MM.1S (cell line): ENCODE measurements around the gene NOS1.

ENCODE experiments used
- DNase-seq: peaks from one replicate; pipeline ENCODE4 v3.0.0-alpha.2; 2015
- H2AFZ ChIP-seq: fragments of 300-600 bp; sonication (generic); 2 replicates; pipeline ENCODE4 v1.6.0; 2016; ENCODE audit warnings: antibody characterized with exemption, low read length
- H3F3A ChIP-seq: fragments of 300-600 bp; sonication (generic); 2 replicates; pipeline ENCODE4 v1.6.1; 2016; ENCODE audit warnings: mild to moderate bottlenecking, antibody characterized with exemption, low read length, moderate library complexity, mixed read lengths; ENCODE audit not compliant: insufficient read depth
- H3K27ac ChIP-seq: fragments of 300-600 bp; sonication (generic); 2 replicates; pipeline ENCODE4 v1.5.1; 2016; ENCODE audit warnings: mild to moderate bottlenecking, low read length
- H3K27me3 ChIP-seq: fragments of 300-600 bp; sonication (generic); replicated peaks from 2 replicates; pipeline ENCODE4 v1.6.0; 2016; ENCODE audit warnings: low read length; ENCODE audit not compliant: insufficient read depth
- H3K36me3 ChIP-seq: fragments of 300-600 bp; sonication (generic); replicated peaks from 2 replicates; pipeline ENCODE4 v1.6.1; 2016; ENCODE audit warnings: mild to moderate bottlenecking, low read length, mixed read lengths; ENCODE audit not compliant: insufficient read depth
- H3K4me1 ChIP-seq: fragments of 300-600 bp; sonication (generic); 2 replicates; pipeline ENCODE4 v1.6.1; 2016; ENCODE audit warnings: low read length, mixed read lengths
- H3K4me2 ChIP-seq: fragments of 300-600 bp; sonication (generic); 2 replicates; pipeline ENCODE4 v1.6.0; 2016; ENCODE audit warnings: low read depth, low read length
- H3K4me3 ChIP-seq: fragments of 300-600 bp; sonication (generic); 2 replicates; pipeline ENCODE4 v1.5.1; 2016; ENCODE audit warnings: low read length, mixed read lengths
- H3K79me2 ChIP-seq: fragments of 300-600 bp; sonication (generic); 2 replicates; pipeline ENCODE4 v1.6.1; 2016; ENCODE audit warnings: mixed run types, low read length, mixed read lengths
- H3K9ac ChIP-seq: fragments of 300-600 bp; sonication (generic); 2 replicates; pipeline ENCODE4 v1.6.1; 2016; ENCODE audit warnings: low read length, mixed read lengths
- H3K9me2 ChIP-seq: fragments of 300-600 bp; sonication (generic); replicated peaks from 2 replicates; pipeline ENCODE4 v1.6.1; 2016; ENCODE audit warnings: mild to moderate bottlenecking, low read length, mixed read lengths; ENCODE audit not compliant: insufficient read depth
- H3K9me3 ChIP-seq: fragments of 300-600 bp; sonication (generic); replicated peaks from 2 replicates; pipeline ENCODE4 v1.6.1; 2016; ENCODE audit warnings: mild to moderate bottlenecking, low read length, mixed read lengths; ENCODE audit not compliant: insufficient read depth
- H4K20me1 ChIP-seq: fragments of 300-600 bp; sonication (generic); 2 replicates; pipeline ENCODE4 v1.6.1; 2016; ENCODE audit warnings: mild to moderate bottlenecking, low read length, moderate library complexity, mixed read lengths; ENCODE audit not compliant: insufficient read depth
- CTCF ChIP-seq: fragments of 300-600 bp; sonication (generic); IDR thresholded peaks from 2 replicates; pipeline ENCODE4 v1.5.1; 2016; ENCODE audit warnings: antibody characterized with exemption, low read length, mixed read lengths
- EZH2 ChIP-seq: fragments of 300-600 bp; sonication (generic); optimal IDR thresholded peaks from 2 replicates; pipeline ENCODE3; 2017; ENCODE audit warnings: low read depth, mild to moderate bottlenecking, antibody characterized with exemption, low read length, mixed read lengths
- EZH2phosphoT487 ChIP-seq: fragments of 300-600 bp; sonication (generic); IDR thresholded peaks from 2 replicates; pipeline ENCODE4 v1.6.1; 2018; ENCODE audit warnings: antibody characterized with exemption, low read length

The NOS1 gene

GRCh38 chr12:117322428-117322827 lies 39.0 kb downstream of the NOS1 start:
- no peak overlapping the region for H2AFZ ChIP-seq
- H3K4me1 ChIP-seq, result no peaks in the 10 kb centered on the region
- no peaks in the 10 kb centered on the region for H3F3A ChIP-seq
- no peak for DNase-seq
- no peak overlapping the region for H3K9ac ChIP-seq
- H4K20me1 ChIP-seq, result no peaks in the 10 kb centered on the region
- H3K36me3 ChIP-seq, result no peaks in the 10 kb centered on the region
- no peaks in the 10 kb centered on the region for H3K9me3 ChIP-seq
- H3K4me3 ChIP-seq, result no peak overlapping the region
- no peak for TF ChIP-seq CTCF
- no peak for TF ChIP-seq EZH2
- TF ChIP-seq EZH2phosphoT487, result no peak
- H3K27ac ChIP-seq, result no peak overlapping the region
- peaks cover 19% of the 10 kb centered on the region; the same call in 1 of the 2 replicates for H3K27me3 ChIP-seq
- no peaks in the 10 kb centered on the region for H3K9me2 ChIP-seq
- H3K79me2 ChIP-seq, result no peaks in the 10 kb centered on the region
- no peak overlapping the region for H3K4me2 ChIP-seq

- no peaks in the 10 kb centered on the region for H3K9me3 ChIP-seq
- no peak for DNase-seq
Observed at GRCh38 chr12:117321572-117321971, 39.9 kb downstream of the NOS1 start.

GRCh38 chr12:117318591-117318990 lies 42.8 kb downstream of the NOS1 start:
- Histone ChIP-seq H3K4me3 (no peak overlapping the region), H3K36me3 (no peaks in the 10 kb centered on the region), H3K9me2 (no peaks in the 10 kb centered on the region), H3K79me2 (no peaks in the 10 kb centered on the region), H3F3A (no peaks in the 10 kb centered on the region), H4K20me1 (no peaks in the 10 kb centered on the region), H3K9me3 (no peaks in the 10 kb centered on the region), H2AFZ (no peak overlapping the region), H3K27ac (no peak overlapping the region), H3K9ac (no peak overlapping the region), H3K27me3 (no peaks in the 10 kb centered on the region), H3K4me2 (no peak overlapping the region), H3K4me1 (no peaks in the 10 kb centered on the region)
- no peak for TF ChIP-seq EZH2phosphoT487
- TF ChIP-seq CTCF, result no peak
- TF ChIP-seq EZH2, result no peak
- no peak for DNase-seq

More at GRCh38 chr12:117321572-117321971, 39.9 kb downstream of the NOS1 start:
- no peak for TF ChIP-seq EZH2phosphoT487
- no peak for TF ChIP-seq CTCF
- TF ChIP-seq EZH2, result no peak
- no peak overlapping the region for H2AFZ ChIP-seq
- no peaks in the 10 kb centered on the region for H3K9me2 ChIP-seq
- H3K27me3 ChIP-seq, result peaks cover 12% of the 10 kb centered on the region; the same call in 1 of the 2 replicates
- H3K4me2 ChIP-seq, result no peak overlapping the region
- H4K20me1 ChIP-seq, result no peaks in the 10 kb centered on the region
- no peaks in the 10 kb centered on the region for H3K36me3 ChIP-seq
- H3K4me1 ChIP-seq, result no peaks in the 10 kb centered on the region
- H3F3A ChIP-seq, result no peaks in the 10 kb centered on the region
- H3K79me2 ChIP-seq, result no peaks in the 10 kb centered on the region
- H3K9ac ChIP-seq, result no peak overlapping the region
- H3K4me3 ChIP-seq, result no peak overlapping the region
- H3K27ac ChIP-seq, result no peak overlapping the region
